H1 (cell line): Measurements from ENCODE around the gene PAIP2. TPM values are rescaled to one million over a fixed set of nuclear protein-coding genes. Genes with fewer than 3 reads are reported as not detected.

Source experiments
- CTCF ChIA-PET: fragments of 300-600 bp; sonication (Branson Sonifier 250); formaldehyde crosslinking; loops from one replicate; lab custom pipeline; 2021; ENCODE audit not compliant: partially characterized antibody; lab: Charles Lee
- POLR2A ChIA-PET: fragments of 300-600 bp; sonication (Branson Sonifier 250); formaldehyde crosslinking; loops from one replicate; lab custom pipeline; 2021; ENCODE audit warnings: inconsistent platforms; ENCODE audit not compliant: partially characterized antibody; lab: Charles Lee
- DNase-seq, 2 experiments: peaks; one replicate each; pipeline versions ENCODE4 v3.0.0 to v3.0.0-alpha.2; 2010 to 2022; ENCODE audit warnings: low spot score in 2 of 2, low read depth in 1 of 2, mixed read lengths in 1 of 2
- FAIRE-seq: peaks from 2 replicates; lab custom pipeline; 2011; peaks lifted over from hg19 to GRCh38; lab: Jason Lieb, UNC
- H2AFZ ChIP-seq: 2 replicates; pipeline ENCODE4 v1.8.1; 2012; ENCODE audit warnings: low read length, inconsistent platforms
- H2AK5ac ChIP-seq: 2 replicates; pipeline ENCODE4 v1.6.1; 2013; ENCODE audit warnings: low read depth, low read length
- H2BK120ac ChIP-seq: replicated peaks from 2 replicates; pipeline ENCODE3; 2013; ENCODE audit warnings: low read depth, low read length, inconsistent platforms
- H2BK12ac ChIP-seq: 2 replicates; pipeline ENCODE4 v1.6.1; 2013; ENCODE audit warnings: low read depth, low read length
- H2BK15ac ChIP-seq: 2 replicates; pipeline ENCODE4 v1.6.1; 2013; ENCODE audit warnings: low read length
- H2BK20ac ChIP-seq: 2 replicates; pipeline ENCODE4 v1.6.1; 2013; ENCODE audit warnings: low read length
- H2BK5ac ChIP-seq: 2 replicates; pipeline ENCODE4 v1.6.1; 2013; ENCODE audit warnings: low read depth, low read length
- H3K14ac ChIP-seq: 2 replicates; pipeline ENCODE4 v1.6.1; 2013; ENCODE audit warnings: inconsistent platforms; ENCODE audit not compliant: insufficient read length
- H3K18ac ChIP-seq: 2 replicates; pipeline ENCODE4 v1.6.1; 2013; ENCODE audit warnings: low read length; ENCODE audit errors: extremely low read depth
- H3K23ac ChIP-seq: 2 replicates; pipeline ENCODE4 v1.6.1; 2013; ENCODE audit warnings: inconsistent platforms; ENCODE audit not compliant: insufficient read length
- H3K23me2 ChIP-seq: 2 replicates; pipeline ENCODE4 v1.6.1; 2013; ENCODE audit warnings: low read depth, low read length
- H3K27ac ChIP-seq: 2 replicates; pipeline ENCODE4 v1.6.1; 2011; ENCODE audit warnings: low read depth, low read length, inconsistent platforms
- H3K27me3 ChIP-seq, 4 experiments: replicated peaks in 1 of 4; 1 replicate in 1 of 4; 2 replicates in 3 of 4; pipeline versions ENCODE4 v1.6.1 to v1.8.1; 2011 to 2013; ENCODE audit warnings: low read length in 3 of 4, mild to moderate bottlenecking in 3 of 4, inconsistent platforms in 2 of 4, mixed read lengths in 2 of 4, moderate library complexity in 1 of 4; ENCODE audit not compliant: control insufficient read depth in 3 of 4, insufficient read depth in 3 of 4; ENCODE audit errors: extremely low read depth in 1 of 4
- H3K36me3 ChIP-seq, 4 experiments: 2 replicates each; pipeline versions ENCODE4 v1.6.1 to v1.8.1; 2011 to 2013; ENCODE audit warnings: mild to moderate bottlenecking in 4 of 4, low read length in 3 of 4, moderate library complexity in 2 of 4, control low read depth in 1 of 4, inconsistent platforms in 1 of 4; ENCODE audit not compliant: insufficient read depth in 4 of 4, control insufficient read depth in 2 of 4
- H3K4ac ChIP-seq: replicated peaks from 2 replicates; pipeline ENCODE3; 2013; ENCODE audit warnings: low read length, low read depth, mixed read lengths, inconsistent platforms; ENCODE audit not compliant: insufficient read length
- H3K4me1 ChIP-seq, 4 experiments: replicated peaks in 1 of 4; 1 replicate in 1 of 4; 2 replicates in 3 of 4; pipeline versions ENCODE4 v1.6.1 to v1.8.1; 2011 to 2013; ENCODE audit warnings: low read length in 3 of 4, inconsistent platforms in 2 of 4, mixed read lengths in 1 of 4; ENCODE audit not compliant: insufficient read depth in 4 of 4, control insufficient read depth in 3 of 4
- H3K4me2 ChIP-seq, 2 experiments: 2 replicates each; pipeline versions ENCODE4 v1.6.1 to v1.8.1; 2011 to 2013; ENCODE audit warnings: low read depth in 2 of 2, low read length in 2 of 2, control low read depth in 1 of 2, inconsistent platforms in 1 of 2, mild to moderate bottlenecking in 1 of 2; ENCODE audit not compliant: insufficient read depth in 1 of 2
- H3K4me3 ChIP-seq, 4 experiments: fragments of 200-600, 300-600 bp in 1 of 4; sonication (generic), shearing (Covaris generic), sonication (Bioruptor Twin) in 1 of 4; 2 replicates each; pipeline versions ENCODE4 v1.5.1 to v1.8.1; 2011 to 2016; ENCODE audit warnings: low read length in 4 of 4, low read depth in 3 of 4, control low read depth in 2 of 4, inconsistent platforms in 2 of 4, mild to moderate bottlenecking in 2 of 4, mixed read lengths in 1 of 4, moderate library complexity in 1 of 4; ENCODE audit not compliant: insufficient read depth in 2 of 4; ENCODE audit errors: extremely low read depth in 1 of 4
- H3K56ac ChIP-seq: replicated peaks from 2 replicates; pipeline ENCODE3; 2013; ENCODE audit warnings: low read depth, mild to moderate bottlenecking, mixed read lengths, low read length, inconsistent platforms; ENCODE audit not compliant: insufficient read length
- H3K79me1 ChIP-seq: 2 replicates; pipeline ENCODE4 v1.6.1; 2013; ENCODE audit warnings: low read depth, low read length, control low read depth
- H3K79me2 ChIP-seq, 2 experiments: 2 replicates each; pipeline versions ENCODE4 v1.6.1 to v1.8.1; 2012 to 2013; ENCODE audit warnings: low read length in 2 of 2, mild to moderate bottlenecking in 2 of 2, inconsistent platforms in 1 of 2; ENCODE audit not compliant: insufficient read depth in 2 of 2, control insufficient read depth in 1 of 2
- H3K9ac ChIP-seq, 4 experiments: replicated peaks in 1 of 4; 1 replicate in 1 of 4; 2 replicates in 3 of 4; pipeline versions ENCODE4 v1.6.1 to v1.8.1; 2011 to 2013; ENCODE audit warnings: low read depth in 3 of 4, low read length in 3 of 4, control low read depth in 2 of 4, mild to moderate bottlenecking in 2 of 4, moderate library complexity in 2 of 4, inconsistent platforms in 1 of 4; ENCODE audit errors: extremely low read depth in 1 of 4
- H3K9me3 ChIP-seq, 2 experiments: 2 replicates each; pipeline versions ENCODE4 v1.6.1 to v1.8.1; 2012 to 2013; ENCODE audit warnings: mild to moderate bottlenecking in 2 of 2, moderate library complexity in 2 of 2, control low read depth in 1 of 2, inconsistent platforms in 1 of 2, low read depth in 1 of 2, low read length in 1 of 2, mixed read lengths in 1 of 2; ENCODE audit not compliant: insufficient read depth in 2 of 2
- H4K20me1 ChIP-seq, 2 experiments: replicated peaks in 1 of 2; 2 replicates each; pipeline versions ENCODE3 to v1.8.1; 2011 to 2013; ENCODE audit warnings: inconsistent platforms in 2 of 2, low read length in 2 of 2, mild to moderate bottlenecking in 1 of 2; ENCODE audit not compliant: insufficient read depth in 2 of 2, control insufficient read depth in 1 of 2
- H4K5ac ChIP-seq: 2 replicates; pipeline ENCODE4 v1.6.1; 2013; ENCODE audit warnings: low read length, low read depth, mixed read lengths, inconsistent platforms; ENCODE audit not compliant: insufficient read length
- H4K8ac ChIP-seq: 2 replicates; pipeline ENCODE4 v1.8.0; 2013; ENCODE audit warnings: mild to moderate bottlenecking, moderate library complexity, low read length, inconsistent platforms; ENCODE audit not compliant: insufficient read depth; ENCODE audit errors: extremely low read depth
- H4K91ac ChIP-seq: replicated peaks from 2 replicates; pipeline ENCODE3; 2013; ENCODE audit warnings: low read length, mixed read lengths, inconsistent platforms; ENCODE audit not compliant: insufficient read length
- BRCA1 ChIP-seq: IDR thresholded peaks from 2 replicates; pipeline ENCODE4 v1.6.1; 2012; ENCODE audit warnings: low read depth, low read length, improper control_type of control experiment
- CBX5 ChIP-seq: fragments of 300-800, 300-1000 bp; sonication (generic); IDR thresholded peaks from 2 replicates; pipeline ENCODE4 v1.7.1; 2016; ENCODE audit warnings: antibody characterized with exemption, low read length, low read depth
- CHD1 ChIP-seq: IDR thresholded peaks from 2 replicates; pipeline ENCODE4 v1.6.1; 2012; ENCODE audit warnings: low read depth, low read length, improper control_type of control experiment
- EZH2 ChIP-seq: fragments of 200-600 bp; sonication (generic); IDR thresholded peaks from 2 replicates; pipeline ENCODE4 v1.7.1; 2012; ENCODE audit warnings: low read depth, mild to moderate bottlenecking, moderate library complexity, low read length, inconsistent platforms; ENCODE audit not compliant: severe bottlenecking
- GTF2F1 ChIP-seq: IDR thresholded peaks from 2 replicates; pipeline ENCODE4 v1.6.1; 2012; ENCODE audit warnings: low read depth, low read length, improper control_type of control experiment, borderline replicate concordance
- HDAC6 ChIP-seq: IDR thresholded peaks from one replicate; pipeline ENCODE4 v1.7.1; 2012; ENCODE audit warnings: low read depth, mild to moderate bottlenecking, inconsistent platforms, low read length, moderate library complexity
- KDM1A ChIP-seq: fragments of 200-600, 300-600 bp; sonication (generic); IDR thresholded peaks from 2 replicates; pipeline ENCODE4 v1.7.1; 2016; ENCODE audit warnings: mild to moderate bottlenecking, low read length, borderline replicate concordance
- POLR2A ChIP-seq, 2 experiments: IDR thresholded peaks; 1 replicate in 1 of 2; 2 replicates in 1 of 2; pipeline ENCODE4 v1.6.1; 2011; ENCODE audit warnings: low read depth in 2 of 2, low read length in 2 of 2, mild to moderate bottlenecking in 2 of 2; ENCODE audit errors: control extremely low read depth in 1 of 2
- RFX5 ChIP-seq: IDR thresholded peaks from 2 replicates; pipeline ENCODE4 v1.6.1; 2011; ENCODE audit warnings: low read depth, low read length, improper control_type of control experiment, borderline replicate concordance
- SIN3A ChIP-seq, 2 experiments: IDR thresholded peaks in 1 of 2; conservative IDR thresholded peaks in 1 of 2; 2 replicates each; pipeline ENCODE4 v1.6.1; 2011 to 2012; ENCODE audit warnings: low read length in 2 of 2, improper control_type of control experiment in 1 of 2, low read depth in 1 of 2, mild to moderate bottlenecking in 1 of 2
- SUZ12 ChIP-seq: fragments of 200-600 bp; sonication (generic); IDR thresholded peaks from 2 replicates; pipeline ENCODE4 v1.6.1; 2012; ENCODE audit warnings: mild to moderate bottlenecking, inconsistent platforms, low read length, moderate library complexity, mixed read lengths
- YY1 ChIP-seq: IDR thresholded peaks from 2 replicates; pipeline ENCODE4 v1.6.1; 2011; ENCODE audit warnings: low read depth, mild to moderate bottlenecking, low read length
- WGBS, 2 experiments: shearing (Covaris generic) in 1 of 2; methylation state at CpG; one replicate each; pipeline versions ENCODE4 v1.1.6 to v1.1.7; 2013 to 2015; ENCODE audit warnings: low lambda C conversion rate in 2 of 2, mixed read lengths in 2 of 2, inconsistent platforms in 1 of 2, low coverage in 1 of 2, missing lambda C conversion rate in 1 of 2; ENCODE audit not compliant: insufficient replicate concordance in 2 of 2, insufficient coverage in 1 of 2, insufficient read length in 1 of 2; ENCODE audit errors: extremely low coverage in 1 of 2, missing lambda C conversion rate in 1 of 2; 5-methylcytosine and 5-hydroxymethylcytosine counted together
- polyA plus RNA-seq, 7 experiments: library from polyadenylated mRNA; depleted of rRNA in 3 of 7; stranded (reverse) in 5 of 7; unstranded in 2 of 7; fragments of >200 nt in 5 of 7; fragments of 200-250 nt in 2 of 7; gene quantifications; 1 replicate in 5 of 7; 2 replicates in 1 of 7; 4 replicates in 1 of 7; pipeline versions ENCODE4 v1.2.1 to v1.2.3, GENCODE V29; 2011 to 2013; ENCODE audit warnings: missing spikeins in 2 of 7, mixed read lengths in 2 of 7
- total RNA-seq: library from RNA; stranded (reverse); fragmentation: NEBNext Ultra II Directional; extraction: Animal tissue kit (Norgen Biotek cat#: 25700); gene quantifications from 2 replicates; pipeline ENCODE4 v1.2.1, GENCODE V29; 2021

PAIP2 gene
- total and polyA plus RNA-seq, 2 of the 8 experiments (the other 6 are each of a cell fraction or from before 2014, with no cell fraction given): 87.6 to 162 TPM

DNA sequence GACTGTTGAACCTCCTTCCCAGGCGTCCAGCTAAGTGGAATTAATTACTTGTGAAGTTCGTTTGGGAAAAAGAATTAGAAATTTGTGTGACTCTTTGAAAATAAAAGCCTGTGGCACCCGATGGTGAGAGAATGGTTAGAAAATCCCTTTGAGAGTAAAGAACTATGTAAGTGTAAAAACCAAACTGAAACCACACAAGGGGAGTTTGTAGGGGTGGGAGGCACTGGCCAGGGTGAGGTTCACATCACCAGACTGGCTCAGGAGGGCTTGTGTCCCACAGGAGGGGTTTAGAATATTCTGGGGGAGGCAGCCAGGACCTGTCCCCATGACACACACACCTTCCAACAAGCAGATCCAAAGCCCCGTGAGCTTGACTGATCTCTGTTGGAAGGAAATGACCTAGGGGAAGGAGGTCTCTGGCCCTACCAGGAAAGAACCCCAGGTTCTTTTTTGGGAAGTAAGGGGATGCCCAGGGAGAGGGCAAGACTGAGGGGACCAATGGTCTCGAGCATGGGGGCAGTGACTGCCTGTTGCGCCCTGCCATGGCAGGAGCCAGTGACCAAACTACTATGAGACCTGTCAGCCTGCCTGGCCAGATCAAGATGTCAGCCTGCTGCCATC lies 58.0 kb downstream of the PAIP2 start:
- POLR2A ChIA-PET: interaction anchor here (0.9 to 1.1 kb wide), 2 partner anchors 8 to 16 kb away, joined by 3 read pairs; no protein-coding TSS in a partner anchor
- Histone ChIP-seq H3K79me1 (no peaks in the 10 kb centered on the region), H3K4me3 (no peak overlapping the region), H3K4me2 (no peak overlapping the region), H3K9ac (no peak overlapping the region; a peak in 1 of 7 replicates), H3K14ac (no peak overlapping the region), H3K36me3 (peaks cover 0 to 6% (median 3%) of the 10 kb centered on the region in 4 experiments; a peak in 2 of 8 replicates), H4K91ac (no peak overlapping the region), H2BK5ac (no peak overlapping the region), H3K4me1 (peaks cover 3 to 16% (median 8%) of the 10 kb centered on the region in 4 experiments), H2AK5ac (no peak overlapping the region), H4K20me1 (peaks cover 0 to 4% of the 10 kb centered on the region in 2 experiments), H3K4ac (no peak overlapping the region), H3K56ac (no peak overlapping the region), H3K27ac (no peak overlapping the region), H3K79me2 (no peaks in the 10 kb centered on the region; a peak in 2 of 4 replicates), H3K27me3 (peaks cover 0 to 12% (median 9%) of the 10 kb centered on the region in 4 experiments; a peak in 5 of 7 replicates), H3K23me2 (peaks cover 9% of the 10 kb centered on the region), H2AFZ (no peak overlapping the region), H4K5ac (no peak overlapping the region), H3K23ac (no peak overlapping the region), H3K9me3 (no peaks in the 10 kb centered on the region), H2BK15ac (no peak overlapping the region), H2BK12ac (no peak overlapping the region), H4K8ac (no peak overlapping the region), H2BK20ac (no peak overlapping the region), H3K18ac (no peak overlapping the region), H2BK120ac (no peak overlapping the region)
- FAIRE-seq: no peak
- CTCF ChIA-PET: interaction anchor here (0.6 to 3.4 kb wide), 3 partner anchors 11 to 73 kb away, joined by 3 to 14 read pairs (median 4); no protein-coding TSS in a partner anchor
- DNase-seq: no peak
- 94% methylated on average over 6 of the region's 6 CpGs; no CpG with 5 or more reads in 1 of the 2 experiments for WGBS, 2 experiments
- TF ChIP-seq POLR2A (IDR thresholded peaks at IDR 0.05; ENCODE audit: control extremely low read depth in 1 of 2, low read depth in 2 of 2, low read length in 2 of 2) (no peak), BRCA1 (no peak), CBX5 (no peak), EZH2 (no peak), RFX5 (no peak), GTF2F1 (no peak), SUZ12 (no peak), CHD1 (no peak), KDM1A (no peak), SIN3A (conservative IDR thresholded peaks at IDR 0.05 in 1 of 2, IDR thresholded peaks at IDR 0.05 in 1 of 2; ENCODE audit: low read depth in 1 of 2, low read length in 2 of 2) (no peak), YY1 (no peak), HDAC6 (no peak)
